Neuronal stem cell (in vitro differentiated cells): ENCODE results near the gene DGKD.

Source experiments
- DNase-seq: peaks from one replicate; pipeline ENCODE4 v3.0.0-alpha.2; 2013; ENCODE audit warnings: low spot score
- H2AFZ ChIP-seq: one replicate; pipeline ENCODE4 v1.6.1; 2013; ENCODE audit warnings: mild to moderate bottlenecking, low read length, inconsistent platforms
- H2AK5ac ChIP-seq: 2 replicates; pipeline ENCODE4 v1.6.1; 2013; ENCODE audit warnings: low read depth, mild to moderate bottlenecking, inconsistent platforms, low read length, moderate library complexity, mixed read lengths
- H2BK120ac ChIP-seq: 2 replicates; pipeline ENCODE4 v1.6.1; 2013; ENCODE audit warnings: low read depth, mild to moderate bottlenecking, inconsistent platforms, low read length, moderate library complexity, mixed read lengths
- H2BK12ac ChIP-seq: one replicate; pipeline ENCODE4 v1.6.1; 2013; ENCODE audit warnings: low read length, inconsistent platforms
- H2BK15ac ChIP-seq: 2 replicates; pipeline ENCODE4 v1.6.1; 2013; ENCODE audit warnings: mild to moderate bottlenecking, low read length, inconsistent platforms, mixed read lengths
- H2BK5ac ChIP-seq: one replicate; pipeline ENCODE4 v1.6.1; 2013; ENCODE audit warnings: inconsistent platforms, mild to moderate bottlenecking, low read length, moderate library complexity
- H3K14ac ChIP-seq: one replicate; pipeline ENCODE4 v1.6.1; 2013; ENCODE audit warnings: low read length, inconsistent platforms
- H3K18ac ChIP-seq: 2 replicates; pipeline ENCODE4 v1.6.1; 2013; ENCODE audit warnings: low read length, inconsistent platforms
- H3K23ac ChIP-seq: 2 replicates; pipeline ENCODE4 v1.6.1; 2013; ENCODE audit warnings: low read depth, mild to moderate bottlenecking, mixed read lengths, low read length, inconsistent platforms; ENCODE audit not compliant: poor library complexity
- H3K27ac ChIP-seq: replicated peaks from 3 replicates; pipeline ENCODE4 v1.5.1; 2013; ENCODE audit warnings: low read length, inconsistent platforms
- H3K27me3 ChIP-seq, 3 experiments: 2 replicates each; pipeline ENCODE4 v1.6.1; 2013; ENCODE audit warnings: low read length in 3 of 3, mild to moderate bottlenecking in 2 of 3, inconsistent platforms in 1 of 3, low read depth in 1 of 3, mixed read lengths in 1 of 3, moderate library complexity in 1 of 3; ENCODE audit not compliant: control insufficient read depth in 3 of 3, insufficient read depth in 3 of 3
- H3K36me3 ChIP-seq, 2 donors: replicated peaks in 1 of 2; 2 replicates each; pipeline ENCODE4 v1.6.1; 2013; ENCODE audit warnings: low read length in 2 of 2; ENCODE audit not compliant: control insufficient read depth in 2 of 2, insufficient read depth in 2 of 2
- H3K4ac ChIP-seq: 2 replicates; pipeline ENCODE4 v1.6.1; 2013; ENCODE audit warnings: inconsistent platforms, mild to moderate bottlenecking, low read length, moderate library complexity
- H3K4me1 ChIP-seq, 2 donors: 1 replicate in 1 of 2; 2 replicates in 1 of 2; pipeline ENCODE4 v1.6.1; 2013; ENCODE audit warnings: low read length in 2 of 2, low read depth in 1 of 2; ENCODE audit not compliant: control insufficient read depth in 2 of 2, insufficient read depth in 1 of 2
- H3K4me2 ChIP-seq: one replicate; pipeline ENCODE4 v1.6.1; 2013; ENCODE audit warnings: mild to moderate bottlenecking, low read length, inconsistent platforms; ENCODE audit not compliant: insufficient read depth, poor library complexity, severe bottlenecking
- H3K4me3 ChIP-seq, 2 donors: 2 replicates each; pipeline ENCODE4 v1.5.1; 2013; ENCODE audit warnings: low read length in 2 of 2, mild to moderate bottlenecking in 2 of 2, inconsistent platforms in 1 of 2, moderate library complexity in 1 of 2
- H3K79me1 ChIP-seq: one replicate; pipeline ENCODE4 v1.6.1; 2013; ENCODE audit warnings: low read depth, mild to moderate bottlenecking, inconsistent platforms, low read length, moderate library complexity
- H3K9ac ChIP-seq: one replicate; pipeline ENCODE4 v1.6.1; 2013; ENCODE audit warnings: mild to moderate bottlenecking, low read depth, low read length, inconsistent platforms; ENCODE audit not compliant: poor library complexity
- H3K9me3 ChIP-seq, 2 donors: replicated peaks in 1 of 2; 2 replicates each; pipeline versions ENCODE3 to v1.6.1; 2013; ENCODE audit warnings: low read length in 2 of 2, mild to moderate bottlenecking in 2 of 2, inconsistent platforms in 1 of 2, low read depth in 1 of 2, mixed read lengths in 1 of 2, moderate library complexity in 1 of 2; ENCODE audit not compliant: control insufficient read depth in 2 of 2, insufficient read depth in 1 of 2
- H4K8ac ChIP-seq: one replicate; pipeline ENCODE4 v1.6.1; 2013; ENCODE audit warnings: low read depth, mild to moderate bottlenecking, inconsistent platforms, low read length, moderate library complexity
- H4K91ac ChIP-seq: one replicate; pipeline ENCODE4 v1.6.1; 2013; ENCODE audit warnings: low read length, low read depth, mild to moderate bottlenecking, inconsistent platforms; ENCODE audit not compliant: poor library complexity
- WGBS, 2 donors: extraction: QIAGEN DNeasy Blood & Tissue Kit; methylation state at CpG; one replicate each; pipeline ENCODE4 v1.1.7; 2013; ENCODE audit warnings: missing lambda C conversion rate in 2 of 2, mixed read lengths in 1 of 2; ENCODE audit not compliant: insufficient read length in 2 of 2, insufficient replicate concordance in 1 of 2; ENCODE audit errors: extremely low coverage in 2 of 2; 5-methylcytosine and 5-hydroxymethylcytosine counted together

The DGKD gene

DNA sequence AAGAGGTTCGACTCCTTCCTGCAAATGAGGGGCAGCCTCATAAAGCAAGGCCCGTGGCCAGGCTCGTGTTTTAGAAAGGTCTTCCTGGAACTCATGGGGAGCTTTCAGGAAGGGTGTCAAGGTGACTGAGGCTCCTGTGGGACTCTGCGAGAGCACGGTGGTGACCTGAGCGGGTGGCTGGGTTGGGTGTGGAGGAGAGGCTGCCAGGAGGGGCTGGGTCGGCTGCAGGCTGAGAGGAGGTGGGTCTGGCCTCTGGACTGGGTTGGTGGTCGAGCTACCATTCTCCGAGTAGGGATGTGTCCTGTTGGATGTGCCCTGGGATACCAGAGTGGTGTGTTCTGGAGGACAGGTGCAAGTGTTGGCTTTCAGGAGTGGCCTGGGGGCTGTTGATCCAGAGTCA, 86.4 kb downstream of the DGKD start:
- WGBS, 2 donors, result no CpG with 5 or more reads among the region's 9 CpGs
- H2BK5ac ChIP-seq, result no peak overlapping the region
- H2BK15ac ChIP-seq, result no peak overlapping the region
- H2BK12ac ChIP-seq, result no peak overlapping the region
- H4K8ac ChIP-seq, result no peak overlapping the region
- H3K4me1 ChIP-seq, result no peaks in the 10 kb centered on the region
- no peaks in the 10 kb centered on the region for H3K9me3 ChIP-seq
- no peaks in the 10 kb centered on the region for H3K27me3 ChIP-seq
- H3K4ac ChIP-seq, result no peak overlapping the region
- no peak overlapping the region for H3K27ac ChIP-seq
- H3K9ac ChIP-seq, result no peak overlapping the region
- DNase-seq, result no peak
- peaks cover 1% of the 10 kb centered on the region for H3K79me1 ChIP-seq
- peak overlapping the region; percentile 59 for H3K18ac ChIP-seq
- no peak overlapping the region for H3K23ac ChIP-seq
- no peak overlapping the region for H3K4me3 ChIP-seq
- H2BK120ac ChIP-seq, result no peak overlapping the region
- H3K36me3 ChIP-seq, result peaks cover 20 to 56% of the 10 kb centered on the region in 2 donors
- no peak overlapping the region for H3K4me2 ChIP-seq
- peak overlapping the region; percentile 31 for H3K14ac ChIP-seq
- no peak overlapping the region for H2AFZ ChIP-seq
- H4K91ac ChIP-seq, result no peak overlapping the region
- no peak overlapping the region for H2AK5ac ChIP-seq

DNA sequence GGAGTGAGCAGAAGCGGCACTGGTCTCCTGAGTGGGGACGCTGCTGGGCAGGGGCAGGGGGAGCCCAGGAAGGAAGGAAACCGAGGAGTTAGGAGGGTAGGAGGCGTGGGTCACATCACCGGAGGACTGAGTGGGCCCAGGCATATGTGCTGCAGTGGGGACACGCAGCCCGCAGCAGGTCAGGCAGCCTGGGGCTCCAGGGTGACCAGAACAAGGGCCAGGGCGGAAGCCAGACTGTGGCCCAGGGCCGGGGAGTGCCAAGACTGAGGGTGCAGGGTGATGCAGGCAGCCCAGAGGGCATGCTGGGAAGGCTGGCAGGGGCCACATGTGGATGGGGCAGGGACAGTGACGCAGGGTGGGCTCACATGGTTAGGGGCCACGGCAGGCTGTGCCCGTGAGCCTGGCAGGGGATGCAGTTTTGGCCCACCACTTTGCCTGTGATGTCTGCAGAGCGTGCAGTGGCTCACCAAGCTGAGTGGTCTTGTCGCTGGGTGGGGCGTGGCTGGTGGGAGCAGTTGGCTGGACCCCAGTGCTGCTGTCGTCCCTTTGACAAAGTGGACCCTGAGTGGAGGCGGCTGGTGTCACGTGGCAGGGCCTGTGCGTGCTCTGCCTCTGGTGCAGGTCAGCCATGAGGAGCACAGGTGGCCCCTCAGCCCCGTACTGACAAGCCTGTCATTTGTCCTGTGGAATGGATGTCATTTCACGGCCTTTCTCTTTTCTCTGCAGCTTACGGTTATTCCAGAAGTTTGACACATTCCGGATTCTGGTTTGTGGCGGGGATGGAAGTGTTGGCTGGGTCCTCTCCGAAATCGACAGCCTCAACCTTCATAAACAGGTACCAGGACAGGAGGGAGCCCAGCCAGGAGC, 87.1 kb downstream of the DGKD start:
- no peak for DNase-seq
- H2AK5ac ChIP-seq, result no peak overlapping the region
- no peak overlapping the region for H2AFZ ChIP-seq
- peak overlapping the region; percentile 29 for H4K8ac ChIP-seq
- H3K9me3 ChIP-seq, result no peaks in the 10 kb centered on the region
- peaks cover 19 to 56% of the 10 kb centered on the region in 2 donors for H3K36me3 ChIP-seq
- no peaks in the 10 kb centered on the region for H3K4me1 ChIP-seq
- no peak overlapping the region for H3K9ac ChIP-seq
- no peak overlapping the region for H3K4me2 ChIP-seq
- H2BK12ac ChIP-seq, result no peak overlapping the region
- H3K4me3 ChIP-seq, result no peak overlapping the region
- peaks cover 1% of the 10 kb centered on the region for H3K79me1 ChIP-seq
- no peaks in the 10 kb centered on the region for H3K27me3 ChIP-seq
- peak overlapping the region; percentile 9 for H2BK15ac ChIP-seq
- peak overlapping the region; percentile 0 for H3K23ac ChIP-seq
- H3K18ac ChIP-seq, result peak overlapping the region; percentile 7
- no peak overlapping the region for H3K27ac ChIP-seq
- no peak overlapping the region for H2BK5ac ChIP-seq
- no peak overlapping the region for H2BK120ac ChIP-seq
- no CpG with 5 or more reads among the region's 26 CpGs for WGBS, 2 donors
- no peak overlapping the region for H3K4ac ChIP-seq
- no peak overlapping the region for H4K91ac ChIP-seq
- no peak overlapping the region for H3K14ac ChIP-seq

DNA sequence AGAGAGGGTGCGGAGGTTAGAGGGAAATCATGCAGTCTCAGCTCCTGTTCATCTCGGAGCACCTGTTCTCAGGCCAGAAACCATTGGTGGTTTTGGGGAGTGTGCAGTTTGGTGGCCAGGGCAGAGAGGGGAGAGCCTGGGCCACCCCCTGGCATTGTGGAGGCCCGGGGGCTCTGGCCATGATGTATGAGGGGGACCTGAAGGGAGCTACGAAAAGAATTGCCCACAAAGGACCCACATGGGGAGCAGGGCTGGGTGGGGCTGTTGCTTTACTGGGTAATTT, 87.7 kb downstream of the DGKD start:
- Histone ChIP-seq H3K79me1 (peaks cover 1% of the 10 kb centered on the region), H3K4me1 (no peaks in the 10 kb centered on the region), H3K18ac (no peak overlapping the region), H2BK120ac (no peak overlapping the region), H3K4me3 (no peak overlapping the region), H3K9ac (no peak overlapping the region), H3K36me3 (peaks cover 21 to 55% of the 10 kb centered on the region in 2 donors), H3K9me3 (no peaks in the 10 kb centered on the region), H2BK5ac (no peak overlapping the region), H3K27me3 (no peaks in the 10 kb centered on the region), H3K27ac (no peak overlapping the region), H2AFZ (no peak overlapping the region), H2BK12ac (no peak overlapping the region), H2BK15ac (no peak overlapping the region), H3K14ac (no peak overlapping the region), H3K4ac (no peak overlapping the region), H3K4me2 (no peak overlapping the region), H4K91ac (no peak overlapping the region), H2AK5ac (no peak overlapping the region), H3K23ac (no peak overlapping the region), H4K8ac (no peak overlapping the region)
- no CpG with 5 or more reads among the region's 4 CpGs for WGBS, 2 donors
- DNase-seq, result no peak

DNA sequence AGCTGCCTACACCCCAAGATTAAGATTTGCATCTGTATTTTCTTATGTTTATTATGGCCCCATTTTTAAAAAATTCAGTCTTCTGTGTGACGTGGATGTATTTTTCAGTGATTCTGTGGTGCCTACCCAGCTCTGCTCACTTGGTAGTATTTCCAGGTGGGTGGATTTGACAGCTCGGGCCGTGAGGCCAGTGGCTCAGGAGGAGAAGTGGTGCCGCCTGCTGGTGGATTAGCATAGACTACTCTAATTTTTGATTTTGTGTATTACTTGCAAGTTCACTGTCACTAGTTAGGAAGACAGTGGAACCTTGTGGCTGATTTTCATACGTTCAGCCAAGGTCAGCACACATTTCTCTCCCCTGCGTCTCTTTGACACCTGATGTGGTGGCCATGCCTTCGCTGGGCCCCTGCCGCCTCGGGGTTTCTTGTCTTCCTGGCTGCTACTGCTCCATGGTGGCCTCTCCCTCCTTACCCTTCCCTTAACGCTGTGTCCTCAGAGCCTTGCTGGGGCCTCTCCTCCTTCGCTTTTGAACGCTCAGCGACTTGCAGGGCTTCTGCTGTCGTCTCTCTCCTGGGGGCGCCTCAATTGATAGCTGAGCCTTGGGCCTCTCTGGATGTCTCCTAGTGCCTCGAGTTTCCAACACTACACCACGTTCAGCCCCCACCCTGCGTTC, 89.4 kb downstream of the DGKD start:
- no peaks in the 10 kb centered on the region for H3K9me3 ChIP-seq
- H3K4me3 ChIP-seq, result no peak overlapping the region
- no CpG with 5 or more reads among the region's 18 CpGs for WGBS, 2 donors
- H2BK12ac ChIP-seq, result no peak overlapping the region
- no peak overlapping the region for H4K91ac ChIP-seq
- H3K27me3 ChIP-seq, result no peaks in the 10 kb centered on the region
- H3K4ac ChIP-seq, result no peak overlapping the region
- H3K9ac ChIP-seq, result peak overlapping the region; percentile 50
- peak; percentile 38 for DNase-seq
- no peaks in the 10 kb centered on the region for H3K4me1 ChIP-seq
- no peak overlapping the region for H3K14ac ChIP-seq
- H2BK15ac ChIP-seq, result no peak overlapping the region
- no peak overlapping the region for H4K8ac ChIP-seq
- no peak overlapping the region for H3K27ac ChIP-seq
- no peak overlapping the region for H3K23ac ChIP-seq
- H3K36me3 ChIP-seq, result peaks cover 15 to 44% of the 10 kb centered on the region in 2 donors
- H3K18ac ChIP-seq, result no peak overlapping the region
- peaks cover 1% of the 10 kb centered on the region for H3K79me1 ChIP-seq
- H2BK5ac ChIP-seq, result no peak overlapping the region
- no peak overlapping the region for H2BK120ac ChIP-seq
- no peak overlapping the region for H3K4me2 ChIP-seq
- H2AFZ ChIP-seq, result no peak overlapping the region
- peak overlapping the region; percentile 32 for H2AK5ac ChIP-seq
